ENCODE data around the gene BAZ2B.

DNA sequence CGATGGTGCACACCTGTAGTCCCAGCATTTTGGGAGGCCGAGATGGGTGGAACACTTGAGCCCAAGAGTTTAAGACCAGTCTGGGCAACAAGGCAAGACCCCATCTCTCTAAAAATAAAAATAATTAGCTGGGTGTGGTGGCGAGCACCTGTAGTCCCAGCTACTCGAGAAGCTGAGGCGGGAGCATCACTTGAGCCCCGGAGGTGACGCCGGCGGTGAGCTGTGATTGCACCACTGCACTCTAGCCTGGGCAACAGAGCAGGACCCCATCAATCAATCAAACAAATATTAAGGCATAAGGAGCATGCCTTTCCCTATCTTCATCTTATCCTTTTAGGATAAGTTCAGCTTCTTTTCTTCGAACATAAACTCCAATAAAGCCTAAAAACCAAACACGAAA, 330.9 kb downstream of the BAZ2B start:
- TF ChIP-seq, protein P1, sequence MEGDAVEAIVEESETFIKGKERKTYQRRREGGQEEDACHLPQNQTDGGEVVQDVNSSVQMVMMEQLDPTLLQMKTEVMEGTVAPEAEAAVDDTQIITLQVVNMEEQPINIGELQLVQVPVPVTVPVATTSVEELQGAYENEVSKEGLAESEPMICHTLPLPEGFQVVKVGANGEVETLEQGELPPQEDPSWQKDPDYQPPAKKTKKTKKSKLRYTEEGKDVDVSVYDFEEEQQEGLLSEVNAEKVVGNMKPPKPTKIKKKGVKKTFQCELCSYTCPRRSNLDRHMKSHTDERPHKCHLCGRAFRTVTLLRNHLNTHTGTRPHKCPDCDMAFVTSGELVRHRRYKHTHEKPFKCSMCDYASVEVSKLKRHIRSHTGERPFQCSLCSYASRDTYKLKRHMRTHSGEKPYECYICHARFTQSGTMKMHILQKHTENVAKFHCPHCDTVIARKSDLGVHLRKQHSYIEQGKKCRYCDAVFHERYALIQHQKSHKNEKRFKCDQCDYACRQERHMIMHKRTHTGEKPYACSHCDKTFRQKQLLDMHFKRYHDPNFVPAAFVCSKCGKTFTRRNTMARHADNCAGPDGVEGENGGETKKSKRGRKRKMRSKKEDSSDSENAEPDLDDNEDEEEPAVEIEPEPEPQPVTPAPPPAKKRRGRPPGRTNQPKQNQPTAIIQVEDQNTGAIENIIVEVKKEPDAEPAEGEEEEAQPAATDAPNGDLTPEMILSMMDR (IDR thresholded peaks at IDR 0.05) = no peak
- no peak for TF ChIP-seq POLR2A (IDR thresholded peaks at IDR 0.05)
- TF ChIP-seq EP300 (IDR thresholded peaks at IDR 0.05) = no peak

Measured in sigmoid colon (tissue), 4 donors.